Endothelial cell (in vitro differentiated cells): Measurements from ENCODE around the gene TSPAN9. TPM values are rescaled to one million over a fixed set of nuclear protein-coding genes. Genes with fewer than 3 reads are reported as not detected.

Experiments used
- DNase-seq: peaks from one replicate; pipeline ENCODE4 v3.0.0; 2021; ENCODE audit warnings: low spot score
- H3K27ac Mint-ChIP-seq: one replicate; pipeline ENCODE4 v1.8.0; 2021; ENCODE audit warnings: mixed read lengths, inconsistent platforms; ENCODE audit not compliant: unreplicated experiment
- H3K27me3 Mint-ChIP-seq: one replicate; pipeline ENCODE4 v1.8.0; 2021; ENCODE audit warnings: mild to moderate bottlenecking, moderate library complexity, mixed read lengths, inconsistent platforms; ENCODE audit not compliant: unreplicated experiment
- H3K36me3 Mint-ChIP-seq: one replicate; pipeline ENCODE4 v1.8.0; 2021; ENCODE audit warnings: mild to moderate bottlenecking, low read depth, mixed read lengths, inconsistent platforms; ENCODE audit not compliant: unreplicated experiment
- H3K4me1 Mint-ChIP-seq: one replicate; pipeline ENCODE4 v1.8.0; 2021; ENCODE audit warnings: mild to moderate bottlenecking, mixed read lengths, inconsistent platforms; ENCODE audit not compliant: unreplicated experiment
- H3K4me3 Mint-ChIP-seq: one replicate; pipeline ENCODE4 v1.8.0; 2021; ENCODE audit warnings: mild to moderate bottlenecking, mixed read lengths, inconsistent platforms; ENCODE audit not compliant: unreplicated experiment
- H3K9me3 Mint-ChIP-seq: one replicate; pipeline ENCODE4 v1.8.0; 2021; ENCODE audit warnings: mixed read lengths, inconsistent platforms; ENCODE audit not compliant: unreplicated experiment
- total RNA-seq: library from RNA; stranded (reverse); fragmentation: NEBNext Ultra II Directional; extraction: Animal tissue kit (Norgen Biotek cat#: 25700); gene quantifications from one replicate; pipeline ENCODE4 v1.2.1, GENCODE V29; 2021; ENCODE audit not compliant: unreplicated experiment
- TF ChIP-seq, protein P1 (sequence below): fragments of 200-600 bp; sonication (generic); IDR thresholded peaks from one replicate; pipeline ENCODE4 v1.5.0; 2021; ENCODE audit warnings: antibody characterized with exemption; ENCODE audit not compliant: unreplicated experiment

The TSPAN9 gene
- total RNA-seq, 1 donor from 2014 or later: 116 TPM

DNA sequence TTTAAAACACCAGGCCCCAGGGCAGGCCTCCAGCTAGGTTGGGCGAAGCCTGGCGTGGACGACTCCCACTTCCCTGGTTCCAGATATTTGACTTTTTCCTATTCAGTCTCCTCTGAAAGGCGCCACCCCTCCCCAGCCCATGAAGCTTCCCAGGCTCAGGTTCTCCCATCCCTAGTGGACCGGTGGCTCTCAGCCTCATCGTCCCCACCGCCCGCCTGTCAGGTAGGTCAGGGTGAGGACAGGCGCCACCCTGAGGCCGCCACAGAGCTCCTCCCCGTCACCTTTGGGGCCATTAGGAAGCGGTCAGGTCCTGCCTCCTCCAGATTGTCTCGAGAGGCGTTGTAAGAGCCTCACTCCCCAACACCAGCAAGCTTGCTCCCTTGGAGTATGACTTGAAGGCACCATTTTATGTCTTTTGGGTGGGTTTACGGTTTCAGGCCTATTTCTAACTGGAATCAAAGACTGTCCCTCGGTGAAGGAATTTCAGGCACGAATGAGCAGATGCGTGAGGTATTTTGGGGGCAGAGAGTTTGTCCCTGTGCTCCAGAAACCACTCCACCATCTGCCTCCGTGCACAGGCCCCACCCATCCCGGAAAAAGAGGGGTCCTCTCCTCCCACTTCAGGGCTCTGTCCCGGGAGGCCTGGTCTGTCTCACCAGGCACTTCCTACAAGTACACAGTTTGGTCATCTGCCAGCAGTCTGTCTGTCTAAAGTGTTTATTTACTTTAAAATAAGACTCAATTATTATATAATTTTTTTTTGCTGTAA lies 55.6 kb downstream of the TSPAN9 start:
- Mint-ChIP-seq H3K27ac (no peak overlapping the region), H3K36me3 (peaks cover 25% of the 10 kb centered on the region), H3K4me1 (peaks cover 57% of the 10 kb centered on the region), H3K4me3 (peak overlapping the region; percentile 9), H3K27me3 (peaks cover 12% of the 10 kb centered on the region), H3K9me3 (no peaks in the 10 kb centered on the region)
- TF ChIP-seq, protein P1, sequence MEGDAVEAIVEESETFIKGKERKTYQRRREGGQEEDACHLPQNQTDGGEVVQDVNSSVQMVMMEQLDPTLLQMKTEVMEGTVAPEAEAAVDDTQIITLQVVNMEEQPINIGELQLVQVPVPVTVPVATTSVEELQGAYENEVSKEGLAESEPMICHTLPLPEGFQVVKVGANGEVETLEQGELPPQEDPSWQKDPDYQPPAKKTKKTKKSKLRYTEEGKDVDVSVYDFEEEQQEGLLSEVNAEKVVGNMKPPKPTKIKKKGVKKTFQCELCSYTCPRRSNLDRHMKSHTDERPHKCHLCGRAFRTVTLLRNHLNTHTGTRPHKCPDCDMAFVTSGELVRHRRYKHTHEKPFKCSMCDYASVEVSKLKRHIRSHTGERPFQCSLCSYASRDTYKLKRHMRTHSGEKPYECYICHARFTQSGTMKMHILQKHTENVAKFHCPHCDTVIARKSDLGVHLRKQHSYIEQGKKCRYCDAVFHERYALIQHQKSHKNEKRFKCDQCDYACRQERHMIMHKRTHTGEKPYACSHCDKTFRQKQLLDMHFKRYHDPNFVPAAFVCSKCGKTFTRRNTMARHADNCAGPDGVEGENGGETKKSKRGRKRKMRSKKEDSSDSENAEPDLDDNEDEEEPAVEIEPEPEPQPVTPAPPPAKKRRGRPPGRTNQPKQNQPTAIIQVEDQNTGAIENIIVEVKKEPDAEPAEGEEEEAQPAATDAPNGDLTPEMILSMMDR: no peak
- DNase-seq: no peak

DNA sequence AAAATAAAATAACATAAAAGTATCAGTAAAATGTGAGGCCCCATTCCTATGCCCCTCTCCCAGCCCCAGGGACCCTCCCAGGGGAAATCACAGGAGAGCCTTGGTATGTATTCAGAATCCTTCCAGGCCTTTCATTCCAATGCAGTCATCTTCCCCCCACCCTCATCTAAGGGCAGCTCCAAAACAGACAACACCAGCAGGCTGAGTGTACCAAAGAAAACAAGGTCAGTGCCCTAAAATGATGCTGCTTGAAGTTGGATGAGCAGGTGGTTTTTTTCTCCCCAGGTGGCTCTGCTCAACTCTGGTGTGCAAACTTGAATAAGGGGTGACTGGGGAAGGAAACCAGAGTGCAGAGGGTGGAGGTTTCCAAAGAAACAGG lies 56.2 kb downstream of the TSPAN9 start:
- Mint-ChIP-seq H3K27ac (no peak overlapping the region), H3K4me1 (peaks cover 57% of the 10 kb centered on the region), H3K4me3 (no peak overlapping the region), H3K9me3 (no peaks in the 10 kb centered on the region), H3K27me3 (peaks cover 12% of the 10 kb centered on the region), H3K36me3 (peaks cover 19% of the 10 kb centered on the region)
- DNase-seq: no peak
- TF ChIP-seq, protein P1: no peak

DNA sequence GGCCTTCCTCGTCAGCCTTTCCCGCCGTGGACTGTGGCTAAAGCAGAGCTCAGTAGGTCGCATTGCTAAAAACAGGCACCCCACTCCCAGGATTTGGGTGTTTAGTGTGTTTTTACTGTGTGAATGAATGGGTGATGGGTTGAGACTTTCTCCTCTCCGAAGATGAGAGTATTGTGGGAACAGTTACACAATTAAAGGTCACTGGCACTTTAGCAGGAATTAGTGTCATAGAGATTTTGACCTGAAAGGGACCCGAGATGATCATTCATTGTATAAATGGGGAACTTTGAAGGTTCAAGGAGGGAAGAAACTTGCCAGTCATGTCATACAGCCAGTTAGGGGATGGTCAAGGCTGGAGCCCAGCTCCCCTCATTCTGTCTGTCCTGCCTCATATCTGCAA lies 56.9 kb downstream of the TSPAN9 start:
- TF ChIP-seq, protein P1: no peak
- Mint-ChIP-seq H3K4me3 (no peak overlapping the region), H3K27me3 (peaks cover 14% of the 10 kb centered on the region), H3K4me1 (peaks cover 55% of the 10 kb centered on the region), H3K27ac (peak overlapping the region; percentile 37), H3K36me3 (peaks cover 12% of the 10 kb centered on the region), H3K9me3 (no peaks in the 10 kb centered on the region)
- DNase-seq: no peak

DNA sequence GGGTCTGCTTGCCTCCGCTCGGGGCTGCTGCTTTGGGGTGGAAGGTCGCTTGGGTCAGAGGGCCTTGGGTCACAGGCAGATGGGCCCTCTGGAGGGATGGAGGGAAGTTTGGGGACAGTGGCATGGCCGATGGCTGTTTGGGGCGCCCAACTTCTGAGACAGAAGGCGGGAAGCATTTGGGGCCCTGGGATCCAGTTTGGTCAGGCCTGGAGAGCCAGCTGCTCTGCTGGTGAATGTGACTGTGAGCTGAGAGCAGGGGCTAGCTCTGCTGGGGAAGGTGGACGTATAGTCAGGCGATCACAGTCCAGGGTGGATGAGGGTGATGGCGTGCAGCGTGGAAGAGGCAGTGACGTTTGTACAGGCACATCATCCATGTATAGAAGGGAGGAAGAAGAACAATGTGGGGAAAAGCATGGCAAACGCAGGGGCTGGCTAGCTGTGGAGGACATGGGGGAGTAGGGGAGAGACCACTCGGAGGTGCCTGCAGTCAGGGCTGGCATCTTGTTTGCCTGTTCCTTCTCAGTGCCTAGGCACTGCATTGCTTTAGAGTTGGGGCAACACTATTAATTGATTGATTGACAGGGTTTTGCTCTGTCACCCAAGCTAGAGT lies 57.5 kb downstream of the TSPAN9 start:
- TF ChIP-seq, protein P1: no peak
- Mint-ChIP-seq H3K36me3 (peaks cover 10% of the 10 kb centered on the region), H3K9me3 (no peaks in the 10 kb centered on the region), H3K27ac (peak overlapping the region; percentile 37), H3K4me3 (peak overlapping the region; percentile 9), H3K27me3 (peaks cover 14% of the 10 kb centered on the region), H3K4me1 (peaks cover 54% of the 10 kb centered on the region)
- no peak for DNase-seq
